Forelimb muscle (tissue), 1 donor: Measurements from ENCODE around the gene DCTD. TPM values are rescaled to one million over a fixed set of nuclear protein-coding genes. Genes with fewer than 3 reads are reported as not detected.

ENCODE experiments used
- DNase-seq: peaks from one replicate; pipeline ENCODE4 v3.0.0-alpha.2; 2013; ENCODE audit warnings: low read depth
- polyA plus RNA-seq: library from polyadenylated mRNA; unstranded; fragments of 120-200 nt; gene quantifications from one replicate; pipeline ENCODE4 v1.2.1, GENCODE V29; 2013; ENCODE audit not compliant: insufficient read length

DCTD gene
- polyA plus RNA-seq, 1 donor = 63.6 TPM

DNA sequence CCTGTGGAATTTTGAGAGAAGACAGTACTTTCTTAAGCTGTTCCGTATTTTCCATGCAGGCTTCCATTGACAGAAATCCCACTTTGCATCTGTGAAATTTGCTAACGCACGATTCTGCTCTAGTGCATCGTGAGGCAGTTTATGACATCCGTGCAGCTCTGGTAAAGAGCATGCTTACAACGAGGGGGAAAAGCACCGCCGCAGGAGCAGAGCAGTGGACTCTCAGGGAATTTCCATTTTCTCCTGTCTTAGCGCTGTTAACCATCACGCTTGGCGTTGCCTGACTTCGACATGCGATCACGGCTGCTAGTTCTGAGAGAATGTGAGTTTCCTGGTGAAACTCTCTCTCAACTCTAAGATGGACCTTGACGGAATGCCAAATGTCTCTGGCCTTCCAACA is 43.9 kb downstream of the DCTD start:
- DNase-seq = no peak

DNA sequence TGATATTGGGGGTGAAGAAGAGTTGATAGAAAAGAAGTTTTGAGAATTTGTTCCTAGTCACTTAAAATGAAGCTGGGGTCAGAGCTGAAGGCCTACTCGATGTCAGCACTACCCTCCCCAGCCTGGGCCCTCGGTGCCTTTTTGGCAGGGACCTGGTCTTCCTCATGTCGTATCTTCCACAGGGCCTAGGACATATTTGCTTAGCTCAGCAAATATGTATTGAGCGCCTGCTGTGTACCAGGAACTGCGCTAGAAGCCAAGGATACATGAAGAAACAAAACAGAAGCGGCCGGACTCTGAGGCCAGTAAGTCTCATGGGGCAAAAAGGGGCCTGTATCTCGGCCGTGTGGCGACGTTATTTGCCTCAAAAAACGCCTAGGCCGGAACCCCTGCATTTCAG is 44.3 kb downstream of the DCTD start:
- no peak for DNase-seq

DNA sequence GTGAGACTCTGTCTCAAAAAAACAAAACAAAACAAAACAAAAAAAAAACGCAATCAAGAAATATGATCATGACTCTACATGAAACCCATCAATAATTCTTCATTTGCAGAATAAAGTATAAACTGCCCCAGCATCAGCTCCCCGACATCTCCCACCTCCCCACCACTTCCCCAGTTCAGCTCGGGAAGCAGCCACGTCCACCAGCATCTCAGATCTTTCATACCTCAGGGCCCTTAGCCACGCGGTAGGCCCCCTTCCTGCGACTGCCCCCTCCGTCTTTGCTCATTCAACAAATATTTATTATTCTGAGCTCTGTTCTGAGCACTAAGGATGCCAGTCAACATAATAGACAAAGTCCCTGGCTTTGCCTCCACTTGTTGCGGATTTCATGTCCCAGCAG is 45.6 kb downstream of the DCTD start:
- no peak for DNase-seq

DNA sequence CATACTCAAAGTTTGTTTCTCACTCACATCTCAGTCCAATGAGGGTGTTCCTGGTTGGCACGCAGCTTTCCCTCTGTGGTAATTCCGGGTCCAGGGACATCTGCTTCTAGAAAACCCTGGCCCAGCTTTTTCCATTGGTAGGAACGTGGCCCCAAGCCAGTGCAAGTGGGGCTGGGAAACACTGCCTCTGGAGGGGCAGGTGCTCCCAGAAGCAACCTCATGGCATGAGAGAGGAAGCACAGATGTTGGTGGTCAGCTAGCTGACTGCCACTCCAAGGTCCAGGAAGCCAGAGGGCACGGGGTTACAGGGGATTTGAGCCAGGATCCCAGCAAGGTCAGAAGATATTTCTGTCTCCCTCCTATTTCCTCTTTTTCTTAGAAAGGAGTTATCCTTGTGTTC is 47.5 kb downstream of the DCTD start:
- DNase-seq = no peak

DNA sequence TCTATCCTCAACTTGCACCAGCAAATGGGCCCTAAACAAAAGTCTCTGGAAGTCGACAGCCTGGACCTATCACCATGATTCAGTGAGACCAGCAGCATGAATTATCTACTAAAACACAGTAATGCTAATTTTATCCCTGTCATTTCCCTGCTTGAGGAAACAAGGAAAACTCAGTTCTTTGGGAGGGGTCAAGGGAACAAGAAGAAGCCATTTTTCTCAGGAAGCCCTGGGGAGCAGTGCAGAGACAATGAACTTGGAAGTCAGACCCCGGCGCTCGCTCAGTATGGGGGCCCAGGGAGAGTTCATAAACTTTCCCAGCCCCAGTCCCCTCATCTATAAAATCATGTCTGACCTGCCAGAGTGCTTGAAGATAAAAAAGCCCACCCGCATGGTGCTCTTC is 50.4 kb downstream of the DCTD start:
- DNase-seq = no peak

DNA sequence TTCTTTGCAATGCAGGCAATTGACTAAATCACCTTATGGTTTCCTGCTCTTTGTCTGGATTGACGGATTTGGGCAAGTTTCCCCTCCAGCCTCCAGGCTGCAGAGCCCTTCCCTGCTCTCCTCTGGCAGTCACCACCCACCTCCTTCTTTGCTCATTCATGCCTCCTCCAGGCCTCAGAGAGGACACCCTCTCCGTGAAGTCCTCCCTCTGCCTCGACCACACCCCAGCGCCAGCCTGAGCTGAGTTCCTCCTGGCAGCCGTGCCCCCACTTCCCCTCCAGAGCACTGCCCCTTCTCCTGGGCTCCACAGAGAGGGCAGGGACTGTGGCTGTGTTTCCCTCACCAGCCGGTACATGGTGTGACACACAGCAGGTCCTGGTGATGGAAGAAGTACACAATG is 53.7 kb downstream of the DCTD start:
- DNase-seq = no peak

DNA sequence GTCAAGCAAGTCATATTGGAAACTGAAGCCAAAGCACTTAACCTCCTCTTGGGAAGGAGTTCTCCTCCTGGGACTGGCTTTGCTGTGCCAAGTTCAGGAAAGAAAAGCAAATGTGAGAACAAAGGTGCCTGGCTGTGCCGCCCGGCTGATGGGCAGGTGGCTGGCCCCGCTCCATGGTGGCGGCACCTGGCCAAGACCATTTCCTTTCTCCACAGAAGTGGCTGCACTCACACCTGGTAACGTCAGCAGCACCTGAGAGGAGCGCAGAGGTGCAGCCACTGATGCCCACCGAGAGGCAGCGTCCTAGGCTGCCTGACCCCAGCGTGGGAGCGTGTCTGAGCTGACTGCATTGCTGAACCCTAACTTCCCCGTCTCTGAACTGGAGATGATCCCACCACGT is 54.3 kb downstream of the DCTD start:
- DNase-seq = no peak

DNA sequence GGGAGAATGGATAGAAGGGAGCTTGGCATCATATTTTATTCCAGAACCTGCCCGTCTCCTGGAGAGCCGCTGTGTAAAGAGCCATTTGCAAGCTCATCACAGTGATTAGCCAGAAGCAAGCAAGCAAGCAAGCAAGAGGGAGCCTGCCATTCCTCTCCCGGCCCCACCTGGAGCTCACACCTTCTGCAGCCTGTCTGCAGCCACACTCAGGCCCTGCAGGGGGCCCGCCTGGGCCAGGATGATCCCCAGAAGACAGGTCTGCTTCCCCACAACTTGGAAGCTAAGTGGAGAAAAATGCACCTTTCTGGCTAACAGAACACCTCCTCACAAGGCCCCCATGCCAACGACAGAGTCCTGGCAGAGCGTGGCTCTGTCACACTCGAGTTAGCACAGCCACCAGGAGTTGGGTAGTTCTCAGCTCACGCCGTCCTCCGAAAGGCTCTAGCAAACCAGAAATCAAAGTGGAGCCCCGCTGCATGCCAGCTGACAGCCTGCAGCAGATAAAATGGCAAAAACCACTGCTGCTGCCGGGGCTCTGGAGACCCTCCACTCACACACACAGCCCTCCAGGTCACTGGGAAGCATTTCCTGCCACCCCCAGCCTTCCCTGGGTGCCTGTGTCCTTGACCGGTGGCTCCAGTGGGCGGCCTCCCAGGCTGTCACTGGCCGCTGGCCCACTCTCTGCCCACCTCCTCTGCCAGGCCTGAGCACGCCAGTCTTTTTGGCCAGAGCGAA is 54.9 kb downstream of the DCTD start:
- DNase-seq = no peak

DNA sequence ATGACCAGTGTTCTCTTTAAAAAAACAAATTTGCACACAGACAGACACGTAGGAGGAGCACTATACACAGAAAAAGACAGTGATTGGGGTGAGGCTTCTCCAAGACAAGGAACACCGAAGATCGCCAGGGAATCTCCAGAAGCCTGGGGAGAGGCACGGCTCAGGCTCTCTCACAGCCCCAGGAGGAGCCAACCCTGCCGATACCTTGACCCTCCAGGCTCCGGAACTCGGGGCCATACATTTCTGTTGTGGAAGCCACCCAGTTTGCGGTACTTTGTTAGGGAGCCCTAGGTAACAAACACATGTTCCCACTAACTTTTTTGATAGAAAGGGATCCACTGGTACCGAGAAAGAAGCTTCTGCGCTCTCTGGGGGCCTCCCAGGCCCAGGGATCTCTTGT is 55.8 kb downstream of the DCTD start:
- no peak for DNase-seq

DNA sequence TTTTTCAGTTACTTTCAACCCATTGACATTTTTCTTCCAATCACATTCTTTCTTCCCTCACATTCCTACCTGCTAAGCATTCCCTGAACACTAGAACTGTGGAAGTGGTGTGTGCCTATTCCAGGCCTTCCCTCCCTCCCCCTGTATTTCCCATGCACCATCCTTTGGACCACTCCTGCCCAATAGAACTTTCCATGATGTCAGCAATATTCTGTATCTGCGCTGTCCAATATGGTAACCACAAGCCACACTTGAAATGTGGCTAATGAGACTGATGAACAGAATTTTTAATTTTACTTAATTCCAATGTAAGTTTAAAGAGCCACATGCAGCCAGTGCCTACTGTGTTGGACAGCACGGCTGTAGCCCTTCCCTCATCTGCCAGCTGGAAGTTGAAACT is 57.5 kb downstream of the DCTD start:
- DNase-seq = no peak

DNA sequence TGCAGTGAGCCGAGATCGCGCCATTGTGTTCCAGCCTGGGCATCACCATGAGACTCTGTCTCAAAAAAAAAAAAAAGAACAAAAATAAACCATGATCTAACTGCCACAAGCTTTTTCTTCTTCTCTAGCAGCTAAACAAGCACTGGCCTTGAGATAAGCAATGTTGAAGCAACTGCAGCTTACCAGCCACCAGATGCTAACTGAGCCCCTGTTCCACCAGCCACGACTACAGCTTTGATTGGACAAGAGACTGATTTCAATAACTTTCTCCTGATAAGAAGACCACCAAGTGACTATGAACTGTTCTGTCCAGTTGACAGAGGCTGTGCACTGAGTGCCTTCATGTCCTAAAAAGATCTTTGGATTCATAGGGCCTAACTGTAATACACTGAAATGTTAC is 58.5 kb downstream of the DCTD start:
- DNase-seq = no peak

DNA sequence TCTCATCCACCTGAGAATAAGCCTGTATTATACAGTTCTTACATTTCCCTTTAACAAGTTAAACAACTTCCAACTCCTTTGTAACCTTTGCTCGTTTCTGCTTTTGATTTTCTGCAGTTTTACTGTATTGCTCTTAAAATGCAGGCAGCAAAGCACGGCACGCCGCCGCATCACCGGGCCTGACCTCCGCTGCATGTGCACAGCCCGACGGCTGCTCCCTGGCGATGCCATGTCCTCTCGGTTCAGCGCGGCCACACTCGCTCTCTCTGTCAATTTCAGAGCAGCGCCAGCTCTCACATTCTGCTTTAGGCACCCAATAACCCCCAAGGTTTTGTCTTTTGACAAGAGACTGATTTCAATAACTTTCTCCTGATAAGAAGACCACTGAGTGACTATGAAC is 60.3 kb downstream of the DCTD start:
- DNase-seq = no peak

DNA sequence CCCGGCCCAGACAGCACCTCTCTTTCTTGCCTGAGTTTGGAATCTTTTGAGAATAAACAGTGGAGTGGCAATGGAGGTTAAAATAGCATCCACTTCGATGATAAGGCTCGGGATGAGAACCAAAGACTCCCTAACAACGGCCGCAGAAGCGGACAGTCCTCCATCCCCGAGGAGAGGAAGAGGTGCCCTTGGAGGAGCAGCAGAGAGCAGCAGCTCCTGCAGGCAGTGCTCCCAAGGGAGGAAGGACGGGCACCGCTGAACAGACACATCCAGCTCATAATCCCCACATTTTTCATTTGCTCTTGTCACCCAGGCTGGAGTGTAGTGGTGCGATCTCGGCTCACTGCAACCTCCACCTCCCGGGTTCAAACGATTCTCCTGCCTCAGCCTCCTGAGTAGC is 61.3 kb downstream of the DCTD start:
- no peak for DNase-seq

DNA sequence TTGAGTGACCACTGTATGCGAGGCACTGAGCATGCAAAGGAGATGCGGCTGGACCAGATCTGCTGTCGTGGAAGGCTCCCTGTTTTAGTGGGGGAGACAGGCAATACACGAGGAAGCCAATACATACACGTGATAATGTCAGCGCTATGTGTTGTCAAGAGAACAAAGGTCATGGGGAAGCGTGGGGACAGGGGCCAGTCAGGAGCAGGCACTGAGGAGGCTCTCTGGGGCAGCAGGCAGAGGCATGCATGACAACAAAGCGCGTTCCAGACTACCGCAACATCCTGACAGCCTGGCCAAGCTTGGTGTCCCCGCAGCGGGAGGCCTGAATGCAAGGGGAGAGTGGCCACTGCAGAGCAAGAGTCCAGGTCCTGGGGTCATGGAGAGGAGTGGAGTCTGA is 61.9 kb downstream of the DCTD start:
- no peak for DNase-seq

DNA sequence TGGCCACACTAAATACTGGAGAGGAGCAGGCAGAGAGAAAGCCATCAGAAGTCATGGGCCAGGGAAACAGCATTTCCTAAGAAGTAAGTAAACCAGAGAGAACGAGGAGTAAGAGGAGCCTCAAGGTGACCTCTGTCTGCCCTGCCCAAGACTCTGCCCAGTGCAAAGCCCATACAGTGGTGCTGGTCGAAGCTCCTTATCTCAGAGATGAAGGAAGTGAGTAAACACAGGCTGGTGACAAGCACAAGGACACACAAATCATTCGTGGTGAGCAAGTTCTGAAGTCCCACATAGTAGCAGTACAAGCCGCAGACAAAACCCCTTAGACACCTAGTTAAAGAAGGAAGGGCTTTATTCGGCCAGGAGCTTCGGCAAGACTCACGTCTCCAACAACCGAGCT is 62.7 kb downstream of the DCTD start:
- DNase-seq = no peak

DNA sequence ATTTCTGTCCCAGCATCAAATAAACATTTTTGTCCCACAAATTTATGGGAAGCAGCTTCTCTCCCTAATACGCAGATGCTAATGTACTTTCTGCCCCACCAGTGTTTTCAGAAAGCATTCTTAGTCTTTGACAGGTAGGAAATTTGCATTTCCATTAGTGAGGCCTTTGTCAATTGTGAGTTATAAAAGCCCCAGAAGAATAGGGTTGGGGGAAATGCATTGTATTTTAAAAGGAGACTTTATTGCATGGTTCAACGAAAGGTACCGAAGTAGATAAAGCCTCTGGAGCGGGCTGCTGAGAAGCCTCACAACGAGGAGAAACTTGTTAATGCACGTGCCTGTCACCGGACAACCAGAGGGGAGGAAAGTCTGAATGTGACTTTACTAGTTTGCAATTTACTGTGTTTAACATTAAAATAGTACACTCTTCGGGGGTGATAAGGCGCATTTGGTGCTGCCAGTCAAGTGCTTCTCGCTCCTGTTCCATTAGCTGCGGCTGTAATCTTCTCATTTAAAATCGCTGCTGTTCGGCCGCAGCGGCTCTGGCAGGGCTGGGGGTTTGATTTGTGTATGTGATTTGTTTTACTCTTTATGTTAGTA is 63.4 kb downstream of the DCTD start:
- DNase-seq = no peak

DNA sequence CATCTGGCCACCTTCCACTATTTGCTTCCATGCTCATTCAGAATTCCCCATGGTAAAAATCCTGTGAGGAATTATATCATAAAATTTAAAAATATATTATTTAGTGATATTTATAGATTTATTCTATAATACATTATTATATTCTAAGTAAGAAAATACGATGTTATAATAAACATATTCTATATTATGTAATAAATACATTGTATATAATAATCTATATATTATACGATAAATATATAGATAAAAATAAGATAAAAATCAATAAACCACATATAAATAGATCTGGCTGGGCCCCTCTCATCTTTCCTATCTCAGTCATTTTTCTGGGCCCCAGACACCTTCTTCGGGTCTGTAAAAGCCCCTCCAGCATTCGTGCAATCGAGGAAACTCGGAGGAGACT is 68.5 kb downstream of the DCTD start:
- no peak for DNase-seq

DNA sequence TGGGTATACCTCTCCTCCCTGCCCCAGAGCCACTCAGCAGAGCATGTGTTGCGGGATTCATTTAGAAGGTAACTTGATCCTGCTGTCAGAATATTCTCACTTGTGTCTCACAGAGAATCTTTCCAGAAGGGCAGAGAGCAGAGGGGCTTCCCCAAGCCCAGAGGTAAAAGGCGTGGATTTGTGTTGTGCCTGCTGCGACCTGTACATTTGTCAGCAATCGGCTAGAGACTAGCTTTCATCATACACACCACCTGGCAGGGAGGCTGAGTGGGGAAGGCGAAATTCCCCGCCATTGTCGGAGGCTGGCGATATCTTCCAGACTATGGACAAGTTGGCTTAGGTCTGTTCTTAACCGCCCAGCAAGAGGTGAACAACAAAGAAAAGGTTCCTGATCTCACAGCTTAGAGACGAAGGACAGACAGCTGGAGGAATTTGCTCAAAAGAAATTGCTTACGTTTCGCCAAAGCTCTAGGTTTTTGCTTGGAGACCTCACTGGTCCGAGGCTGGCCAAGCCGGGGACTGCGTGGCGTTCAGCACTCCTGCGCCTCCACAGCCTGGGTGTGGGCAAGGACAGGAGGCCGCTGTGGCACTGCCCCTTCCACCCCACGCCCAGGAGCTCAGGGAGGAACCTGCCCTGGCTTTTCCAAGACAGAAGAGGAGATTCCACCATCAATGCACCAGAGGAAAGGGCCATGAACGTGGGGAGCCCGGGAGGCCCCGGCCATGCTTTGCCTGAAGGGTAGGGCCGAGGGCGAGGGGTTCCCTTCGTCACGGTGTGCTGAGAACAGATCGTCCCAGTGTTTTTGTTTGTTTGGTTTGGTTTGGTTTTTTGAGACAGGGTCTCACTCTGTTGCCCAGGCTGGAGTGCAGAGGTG is 69.4 kb downstream of the DCTD start:
- DNase-seq = no peak

DNA sequence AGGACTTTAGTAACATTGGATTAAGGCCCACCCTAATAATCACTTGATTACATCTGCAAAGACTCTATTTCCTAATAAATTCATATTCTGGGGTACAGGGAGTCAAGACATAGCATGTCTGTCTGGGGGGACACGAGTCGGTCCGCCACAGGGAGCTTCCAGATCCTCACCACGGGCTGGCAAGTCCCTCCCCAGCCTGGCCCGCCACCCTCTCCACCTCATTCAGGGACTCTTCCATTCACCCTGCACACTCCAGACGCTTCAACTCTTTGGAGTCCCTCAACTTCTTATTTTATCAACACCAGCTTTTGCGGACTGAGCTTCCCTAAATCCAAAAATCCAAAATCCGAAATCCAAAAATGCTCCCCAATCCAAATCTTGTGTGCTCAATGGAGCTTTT is 71.2 kb downstream of the DCTD start:
- no peak for DNase-seq

DNA sequence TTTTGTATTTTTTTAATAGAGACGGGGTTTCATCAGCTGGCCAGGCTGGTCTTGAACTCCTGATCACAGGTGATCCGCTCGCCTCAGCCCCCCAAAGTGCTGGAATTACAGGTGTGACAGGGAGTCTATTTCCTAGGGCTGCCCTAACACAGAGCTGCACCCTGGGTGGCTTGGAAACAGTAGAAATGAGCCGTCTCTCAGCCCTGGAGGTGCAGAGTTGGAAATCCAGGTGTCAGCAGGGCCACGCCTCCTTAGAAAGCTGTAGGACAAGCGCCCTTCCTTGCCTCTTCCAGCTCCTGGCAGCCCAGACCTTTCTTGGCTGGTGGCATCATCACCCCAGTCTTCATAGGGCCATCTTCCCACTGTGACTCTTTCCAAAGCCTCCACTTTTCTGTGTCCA is 71.6 kb downstream of the DCTD start:
- no peak for DNase-seq

DNA sequence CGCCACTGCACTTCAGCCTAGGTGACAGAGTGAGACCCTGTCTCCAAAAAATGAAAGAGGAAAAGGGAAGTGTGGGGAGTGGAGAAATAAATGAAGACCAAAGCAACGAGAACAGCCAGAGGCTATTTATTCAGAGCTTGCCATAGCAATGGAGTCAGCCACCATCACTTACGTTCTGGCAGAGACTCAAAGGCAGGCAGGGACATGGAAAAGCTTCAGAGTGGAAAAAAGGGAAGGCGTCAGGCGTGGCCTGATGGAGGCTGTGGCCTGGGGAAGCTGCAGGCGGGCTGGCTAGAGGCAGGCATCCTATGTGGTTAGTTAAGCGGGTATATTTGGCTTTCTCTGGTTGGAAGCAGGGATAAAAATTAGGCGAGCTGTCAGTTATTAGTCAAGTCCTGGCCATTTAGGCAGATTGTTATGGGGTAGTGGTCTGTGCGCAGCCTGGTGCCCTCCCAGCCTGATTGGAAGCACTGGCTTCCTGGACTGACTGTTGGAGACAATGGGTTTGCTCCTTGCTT is 73.3 kb downstream of the DCTD start:
- DNase-seq = no peak

DNA sequence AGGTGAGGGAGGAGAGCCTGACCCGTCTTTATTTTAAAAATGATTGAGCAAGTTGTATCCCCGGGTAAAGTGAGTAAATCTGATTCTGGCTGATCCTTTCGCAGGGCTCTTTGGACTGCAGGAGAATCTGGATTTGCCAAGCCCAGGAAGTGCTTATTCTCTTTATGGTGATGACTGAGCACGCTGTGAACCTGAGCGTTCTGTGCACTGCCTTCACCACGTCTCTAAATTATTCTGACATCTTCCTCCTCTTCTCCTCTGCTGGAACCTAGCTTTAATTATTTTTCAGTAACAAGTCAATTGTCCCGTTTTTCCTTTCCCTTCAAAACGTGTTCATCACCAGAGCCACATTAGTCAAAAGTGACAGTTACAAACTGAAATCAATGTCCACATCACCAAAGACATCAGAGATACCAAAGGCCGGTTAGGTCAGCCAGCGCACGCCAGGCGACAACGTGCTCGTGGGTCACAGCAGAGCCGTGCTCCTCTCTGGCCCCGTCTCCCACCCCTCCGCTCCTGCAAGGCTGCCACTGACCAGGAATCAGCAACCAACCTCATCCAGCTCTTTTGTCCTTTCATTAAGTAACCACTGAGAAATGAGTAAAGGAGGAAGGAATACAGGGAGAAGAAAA is 74.3 kb downstream of the DCTD start:
- no peak for DNase-seq
